ENCODE measurements around the gene PUSL1. TPM values are rescaled to one million over a fixed set of nuclear protein-coding genes. Genes with fewer than 3 reads are reported as not detected.

The PUSL1 gene
- total and polyA plus RNA-seq, 2 donors from 2014 or later: 12.6 to 13.9 TPM

- H3K36me3 ChIP-seq (ENCODE audit: control insufficient read depth in 2 of 3, insufficient read depth in 3 of 3, low read length in 3 of 3): peaks cover 0 to 3% (median 3%) of the 10 kb centered on the region in 3 donors
- no peaks in the 10 kb centered on the region for H3K9me3 ChIP-seq (ENCODE audit: control insufficient read depth in 2 of 3, insufficient read depth in 1 of 3, low read length in 3 of 3)
- TF ChIP-seq CTCF (IDR thresholded peaks at IDR 0.05; ENCODE audit: borderline replicate concordance, extremely low read depth, insufficient read depth): no peak
- no peak overlapping the region for H3K27ac ChIP-seq (ENCODE audit: low read depth in 2 of 2, low read length in 2 of 2)
- H3K4me3 ChIP-seq (ENCODE audit: low read length in 3 of 3): no peak overlapping the region
- peaks cover 0 to 5% (median 3%) of the 10 kb centered on the region in 3 donors for H3K4me1 ChIP-seq (ENCODE audit: control insufficient read depth in 2 of 3, insufficient read depth in 2 of 3, low read depth in 1 of 3, low read length in 3 of 3)
- H3K9ac ChIP-seq (ENCODE audit: low read length in 3 of 3): no peak overlapping the region
- FAIRE-seq (no peak), DNase-seq (no peak)
- intact Hi-C loops (cut with DNase I): no loop called here
- H3K27me3 ChIP-seq (ENCODE audit: control insufficient read depth, insufficient read depth, low read length): no peaks in the 10 kb centered on the region
Observed at GRCh38 chr1:1319646-1319941, 11.2 kb downstream of the PUSL1 start.

- Histone ChIP-seq H3K4me1 (ENCODE audit: control insufficient read depth in 2 of 3, insufficient read depth in 2 of 3, low read depth in 1 of 3, low read length in 3 of 3) (peaks cover 0 to 11% (median 10%) of the 10 kb centered on the region in 3 donors), H3K36me3 (ENCODE audit: control insufficient read depth in 2 of 3, insufficient read depth in 3 of 3, low read length in 3 of 3) (no peaks in the 10 kb centered on the region), H3K9ac (ENCODE audit: low read length in 3 of 3) (no peak overlapping the region), H3K27me3 (ENCODE audit: control insufficient read depth, insufficient read depth, low read length) (no peaks in the 10 kb centered on the region), H3K4me3 (ENCODE audit: low read length in 3 of 3) (no peak overlapping the region), H3K27ac (ENCODE audit: low read depth in 2 of 2, low read length in 2 of 2) (no peak overlapping the region), H3K9me3 (ENCODE audit: control insufficient read depth in 2 of 3, insufficient read depth in 1 of 3, low read length in 3 of 3) (no peaks in the 10 kb centered on the region)
- FAIRE-seq: no peak
- no peak for DNase-seq
- intact Hi-C loops (cut with DNase I): no loop called here
- no peak for TF ChIP-seq CTCF (IDR thresholded peaks at IDR 0.05; ENCODE audit: borderline replicate concordance, extremely low read depth, insufficient read depth)
Observed at GRCh38 chr1:1320666-1321448, 12.5 kb downstream of the PUSL1 start.

GRCh38 chr1:1321477-1321876 is 13.1 kb downstream of the PUSL1 start:
- H3K27me3 ChIP-seq (ENCODE audit: control insufficient read depth, insufficient read depth, low read length): no peaks in the 10 kb centered on the region
- DNase-seq (no peak), FAIRE-seq (no peak)
- no peaks in the 10 kb centered on the region for H3K36me3 ChIP-seq (ENCODE audit: control insufficient read depth in 2 of 3, insufficient read depth in 3 of 3, low read length in 3 of 3)
- no peak for TF ChIP-seq CTCF (IDR thresholded peaks at IDR 0.05; ENCODE audit: borderline replicate concordance, extremely low read depth, insufficient read depth)
- no peak overlapping the region for H3K4me3 ChIP-seq (ENCODE audit: low read length in 3 of 3)
- no peak overlapping the region for H3K9ac ChIP-seq (ENCODE audit: low read length in 3 of 3)
- H3K9me3 ChIP-seq (ENCODE audit: control insufficient read depth in 2 of 3, insufficient read depth in 1 of 3, low read length in 3 of 3): no peaks in the 10 kb centered on the region
- H3K4me1 ChIP-seq (ENCODE audit: control insufficient read depth in 2 of 3, insufficient read depth in 2 of 3, low read depth in 1 of 3, low read length in 3 of 3): peaks cover 0 to 17% (median 11%) of the 10 kb centered on the region in 3 donors
- intact Hi-C loops (cut with DNase I): no loop called here
- H3K27ac ChIP-seq (ENCODE audit: low read depth in 2 of 2, low read length in 2 of 2): no peak overlapping the region

Measured in kidney (tissue), 14 donors.